ENCODE measurements around the gene PTPRQ. TPM values are rescaled to one million over a fixed set of nuclear protein-coding genes. Genes with fewer than 3 reads are reported as not detected.

The PTPRQ gene
- total and polyA plus RNA-seq, 9 of the 15 experiments (the other 6 are each of a cell fraction or from before 2014, with no cell fraction given) = not detected

GRCh38 chr12:80622271-80622670 is 178.2 kb downstream of the PTPRQ start (continued):
- no peak for TF ChIP-seq MTA2 (IDR thresholded peaks at IDR 0.05; ENCODE audit: low read depth)
- no peak for TF ChIP-seq FOXA1 (IDR thresholded peaks at IDR 0.05; ENCODE audit: borderline replicate concordance)
- no peak for TF ChIP-seq SMAD1 (IDR thresholded peaks at IDR 0.05; ENCODE audit: low read depth, low read length, partially characterized antibody)

DNA sequence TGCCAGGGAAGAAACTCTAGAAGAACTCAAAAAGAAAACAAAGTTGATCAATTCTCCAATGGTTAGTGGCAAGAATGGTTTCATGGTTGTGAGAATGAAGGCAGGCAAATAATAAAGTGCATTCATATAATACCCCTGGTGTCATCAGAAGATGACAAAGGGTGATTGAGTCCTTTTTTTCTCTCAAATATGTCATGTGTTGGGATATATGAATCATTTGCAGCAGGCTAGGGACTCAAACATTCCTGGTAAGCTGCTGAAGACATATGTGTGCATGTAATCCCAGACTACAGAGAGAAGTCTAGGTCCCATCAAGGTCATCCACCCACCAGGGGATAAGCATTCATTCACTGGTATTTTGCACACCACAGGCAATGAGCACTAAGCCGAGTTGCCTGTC is 181.0 kb downstream of the PTPRQ start:
- WGBS (ENCODE audit: insufficient coverage, low coverage, missing lambda C conversion rate) = 7% methylated on average over 1 of the region's 1 CpG
- Histone ChIP-seq H3K9me1 (ENCODE audit: control insufficient read depth, insufficient read depth, low read length) (no peaks in the 10 kb centered on the region), H3K9ac (ENCODE audit: insufficient read depth in 1 of 2, low read depth in 2 of 2, low read length in 2 of 2) (no peak overlapping the region), H2AFZ (ENCODE audit: low read depth, low read length) (no peak overlapping the region), H3K4me3 (no peak overlapping the region), H3K27ac (ENCODE audit: extremely low read depth, low read depth, low read length) (no peak overlapping the region), H3K79me2 (ENCODE audit: control insufficient read depth, insufficient read depth, low read length) (no peaks in the 10 kb centered on the region), H3K36me3 (ENCODE audit: control insufficient read depth, insufficient read depth, low read length) (no peaks in the 10 kb centered on the region), H3K9me3 (replicated peaks; ENCODE audit: control insufficient read depth, insufficient read depth, low read depth, low read length) (no peaks in the 10 kb centered on the region; the same call in 1 of the 2 replicates), H3K27me3 (ENCODE audit: control insufficient read depth in 2 of 2, insufficient read depth in 2 of 2, low read length in 2 of 2) (no peaks in the 10 kb centered on the region), H3K4me1 (replicated peaks in 1 of 2; ENCODE audit: control insufficient read depth in 2 of 2, insufficient read depth in 2 of 2, low read length in 2 of 2) (no peaks in the 10 kb centered on the region), H3K4me2 (ENCODE audit: insufficient read depth, low read length) (no peak overlapping the region), H4K20me1 (replicated peaks; ENCODE audit: control insufficient read depth, insufficient read depth, low read length) (no peaks in the 10 kb centered on the region)
- CTCF ChIA-PET (ENCODE audit: low intra/inter-chr PET ratio) = no interaction called here
- POLR2A ChIA-PET = no interaction called here
- ATAC-seq (no peak), DNase-seq (ENCODE audit: extremely low read depth in 1 of 4, low spot score in 3 of 4) (no peak), FAIRE-seq (no peak)
- BruUV-seq (replicated peaks) = no TSS peak
- intact Hi-C loops (cut with micrococcal nuclease) = no loop called here
- in situ Hi-C loops (cut with MboI) = no loop called here
- TF ChIP-seq, protein P1, sequence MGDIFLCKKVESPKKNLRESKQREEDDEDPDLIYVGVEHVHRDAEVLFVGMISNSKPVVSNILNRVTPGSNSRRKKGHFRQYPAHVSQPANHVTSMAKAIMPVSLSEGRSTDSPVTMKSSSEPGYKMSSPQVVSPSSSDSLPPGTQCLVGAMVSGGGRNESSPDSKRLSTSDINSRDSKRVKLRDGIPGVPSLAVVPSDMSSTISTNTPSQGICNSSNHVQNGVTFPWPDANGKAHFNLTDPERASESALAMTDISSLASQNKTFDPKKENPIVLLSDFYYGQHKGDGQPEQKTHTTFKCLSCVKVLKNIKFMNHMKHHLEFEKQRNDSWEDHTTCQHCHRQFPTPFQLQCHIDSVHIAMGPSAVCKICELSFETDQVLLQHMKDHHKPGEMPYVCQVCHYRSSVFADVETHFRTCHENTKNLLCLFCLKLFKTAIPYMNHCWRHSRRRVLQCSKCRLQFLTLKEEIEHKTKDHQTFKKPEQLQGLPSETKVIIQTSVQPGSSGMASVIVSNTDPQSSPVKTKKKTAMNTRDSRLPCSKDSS (IDR thresholded peaks at IDR 0.05; ENCODE audit: low read depth, partially characterized antibody) = no peak
- TF ChIP-seq ZNF318 (IDR thresholded peaks at IDR 0.05; ENCODE audit: borderline replicate concordance in 1 of 2, low read depth in 1 of 2) = no peak
- TF ChIP-seq ZNF224 (CRISPR knock-in tag; IDR thresholded peaks at IDR 0.05) = no peak
- TF ChIP-seq ZNF766 (CRISPR knock-in tag; conservative IDR thresholded peaks at IDR 0.05) = no peak
- no peak for TF ChIP-seq TFE3 (CRISPR knock-in tag; IDR thresholded peaks at IDR 0.05)
- no peak for TF ChIP-seq ARID2 (IDR thresholded peaks at IDR 0.05)
- no peak for TF ChIP-seq BACH1 (tag; IDR thresholded peaks at IDR 0.05)

All from K562 (cell line).